ENCODE data around the gene GPR21.

The GPR21 gene

DNA sequence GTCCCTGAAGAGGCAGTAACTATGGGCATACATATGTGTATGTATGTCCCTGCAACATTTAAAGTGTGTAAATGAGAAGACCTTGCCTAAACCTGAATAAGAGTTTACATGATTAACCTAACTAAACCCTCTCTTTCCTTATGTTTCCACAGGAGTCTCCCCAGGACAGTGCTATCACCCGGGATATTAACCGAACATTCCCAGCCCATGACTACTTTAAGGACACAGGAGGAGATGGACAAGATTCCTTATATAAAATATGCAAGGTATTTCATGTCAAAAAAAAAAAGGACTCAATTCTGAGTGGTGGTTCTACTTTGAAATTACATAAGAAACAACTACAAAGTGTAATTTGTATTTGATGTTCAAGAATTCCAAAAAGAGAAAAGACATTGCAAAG lies 31.7 kb downstream of the GPR21 start:
- no peak for DNase-seq (ENCODE audit: low read depth)

DNA sequence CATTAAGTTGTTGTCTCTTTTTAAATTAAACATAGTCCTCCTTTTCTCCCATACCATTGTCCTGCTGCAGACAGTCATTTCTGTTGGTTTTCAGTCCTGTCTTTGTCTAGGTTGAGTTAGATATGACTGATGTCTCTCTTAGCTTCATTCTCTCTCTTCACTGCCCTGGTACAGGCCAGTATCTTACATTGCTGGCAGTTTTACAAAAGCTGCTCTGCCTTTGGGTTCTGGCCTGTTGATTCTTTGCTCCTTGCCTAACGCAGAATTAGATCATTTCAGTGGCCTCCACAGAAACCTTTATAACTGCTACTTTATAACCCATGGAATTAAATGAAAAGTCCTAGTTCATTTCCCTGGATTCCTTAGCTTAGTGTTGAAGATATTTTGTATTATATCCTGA lies 33.7 kb downstream of the GPR21 start:
- DNase-seq (ENCODE audit: low read depth) = no peak

DNA sequence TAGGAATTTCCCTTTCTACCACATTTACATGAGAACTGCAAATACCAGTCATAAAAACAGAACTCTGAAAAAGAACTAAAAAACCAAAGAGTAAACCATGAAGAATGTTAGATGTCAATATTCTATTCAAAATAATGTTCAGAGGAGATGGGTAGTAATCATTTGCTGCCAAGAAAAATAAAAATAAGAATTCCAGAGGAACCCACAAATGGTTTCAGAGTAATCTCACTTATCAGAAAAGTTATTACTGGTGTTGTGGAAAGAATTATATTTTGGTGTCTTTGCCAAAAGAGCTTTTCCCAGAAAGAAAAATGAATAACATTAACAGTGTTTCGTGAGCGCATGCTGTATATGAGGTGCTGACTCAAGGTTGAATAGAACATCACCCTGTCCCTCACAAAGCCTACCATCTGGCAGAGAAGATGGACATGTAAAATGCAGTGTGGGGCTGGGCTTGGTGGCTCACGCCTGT lies 35.6 kb downstream of the GPR21 start:
- no peak for DNase-seq (ENCODE audit: low read depth)

DNA sequence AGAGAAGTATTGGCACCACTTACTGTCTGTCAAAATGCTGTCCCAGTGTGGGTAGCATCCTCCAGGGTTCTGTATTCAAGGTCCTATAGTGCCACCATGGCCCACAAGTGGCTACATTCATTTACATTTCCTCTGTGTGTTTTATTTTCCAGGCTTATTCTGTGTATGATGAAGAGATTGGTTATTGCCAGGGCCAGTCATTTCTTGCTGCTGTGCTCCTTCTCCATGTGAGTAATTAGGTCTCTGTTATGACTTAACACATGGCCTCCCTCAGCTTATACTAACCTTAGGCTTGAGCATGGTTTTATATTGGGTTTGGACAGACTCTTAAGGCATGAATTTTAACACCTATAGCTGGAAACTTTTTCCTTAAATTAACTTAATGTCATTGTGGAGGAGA lies 36.7 kb downstream of the GPR21 start:
- no peak for DNase-seq (ENCODE audit: low read depth)

DNA sequence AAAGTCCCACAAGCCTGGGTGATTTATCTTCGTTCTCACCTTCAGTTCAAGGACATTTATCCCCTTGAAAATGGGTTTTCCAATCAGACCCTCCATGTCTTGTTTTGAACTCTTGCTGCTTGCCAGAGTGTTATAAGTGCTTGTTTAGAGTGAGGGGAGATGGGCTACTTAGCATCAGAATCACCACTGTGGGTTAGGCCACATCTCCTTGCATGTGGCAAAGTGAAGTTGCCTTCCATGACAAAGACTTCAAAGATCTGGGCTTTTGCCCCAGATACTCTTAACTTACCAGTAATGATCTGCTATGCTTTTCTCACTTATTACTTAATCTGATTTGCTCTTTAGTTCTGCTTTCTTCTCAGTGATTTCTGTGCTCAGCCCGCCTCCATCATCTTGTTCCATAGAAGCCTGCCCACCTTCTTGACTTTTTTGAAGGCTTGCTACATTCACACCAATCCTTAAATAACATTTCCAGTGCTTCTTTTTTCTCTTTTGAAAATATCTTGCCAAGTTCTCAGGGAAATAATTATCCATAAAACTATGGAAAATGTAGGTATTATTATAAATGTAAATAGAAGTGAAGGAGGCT lies 39.0 kb downstream of the GPR21 start:
- no peak for DNase-seq (ENCODE audit: low read depth)

DNA sequence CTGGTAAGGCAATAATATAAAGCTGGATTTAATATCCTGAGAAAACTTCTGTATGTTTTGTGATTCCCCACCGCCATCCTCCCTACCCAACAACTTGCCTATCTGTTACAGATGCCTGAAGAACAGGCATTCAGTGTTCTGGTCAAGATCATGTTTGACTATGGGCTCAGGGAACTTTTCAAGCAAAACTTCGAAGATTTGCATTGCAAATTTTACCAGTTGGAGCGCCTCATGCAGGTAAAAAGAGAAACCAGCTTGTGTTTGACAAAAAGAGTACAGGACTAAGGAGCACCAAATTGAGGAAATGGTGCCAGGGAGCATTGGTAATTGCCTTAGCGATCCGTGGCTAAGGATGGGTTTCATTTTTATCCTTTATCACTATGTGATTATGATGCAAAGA lies 40.0 kb downstream of the GPR21 start:
- no peak for DNase-seq (ENCODE audit: low read depth)

DNA sequence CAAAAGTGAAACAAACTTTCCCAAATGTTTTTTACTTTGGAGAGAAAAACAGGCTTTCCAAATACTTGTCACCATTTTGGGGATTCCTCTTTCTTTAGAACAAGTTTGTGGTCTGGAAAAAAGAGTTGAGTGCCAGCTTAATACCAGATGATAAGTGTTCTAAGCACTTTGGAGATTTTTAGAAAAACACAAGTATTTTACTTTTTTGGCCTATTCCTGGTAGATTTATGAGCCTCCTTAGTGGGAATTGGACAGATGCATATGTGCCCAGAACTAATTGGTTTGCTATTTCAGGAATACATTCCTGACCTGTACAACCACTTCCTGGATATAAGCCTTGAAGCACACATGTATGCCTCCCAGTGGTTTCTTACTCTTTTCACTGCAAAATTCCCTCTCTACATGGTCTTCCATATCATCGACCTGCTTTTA lies 40.5 kb downstream of the GPR21 start:
- no peak for DNase-seq (ENCODE audit: low read depth)

DNA sequence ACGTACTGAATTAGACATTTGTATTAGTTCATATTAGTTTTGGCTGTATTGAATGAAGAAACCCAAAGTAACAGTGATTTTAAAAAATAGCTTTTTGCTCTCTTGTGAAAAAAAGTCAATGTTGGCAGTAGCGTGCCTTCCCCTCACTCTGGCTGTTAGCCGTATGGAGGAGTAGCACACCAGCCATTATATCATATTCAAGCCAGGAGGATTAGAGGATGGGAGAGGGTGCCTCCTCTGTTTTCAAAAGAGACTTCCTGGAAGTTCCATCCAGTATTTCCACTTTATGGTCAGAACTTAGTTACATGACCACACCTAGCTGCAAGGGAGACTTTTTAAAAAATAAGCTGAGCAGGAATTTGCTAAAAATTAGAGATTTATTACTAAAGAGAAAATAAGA lies 41.2 kb downstream of the GPR21 start:
- DNase-seq (ENCODE audit: low read depth) = no peak

DNA sequence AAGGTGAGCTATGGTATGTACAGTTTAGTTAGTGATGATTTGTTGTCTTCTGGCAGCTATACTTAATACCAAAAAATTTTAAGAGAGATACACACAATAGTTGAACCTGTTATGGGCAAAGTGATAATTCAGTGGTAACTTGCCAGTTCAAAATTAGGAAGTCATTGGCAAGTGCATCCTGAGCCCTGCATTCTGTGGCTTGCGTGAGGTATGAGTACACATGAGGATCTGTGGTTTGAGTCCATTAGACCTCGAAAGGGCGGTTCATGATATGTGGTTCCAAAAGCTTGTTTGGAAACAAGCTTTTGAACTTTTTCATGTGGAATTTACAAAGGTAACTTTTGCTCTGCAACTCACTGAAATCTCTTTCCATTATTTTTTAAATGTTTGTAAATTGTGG lies 47.0 kb downstream of the GPR21 start:
- DNase-seq (ENCODE audit: low read depth) = no peak

DNA sequence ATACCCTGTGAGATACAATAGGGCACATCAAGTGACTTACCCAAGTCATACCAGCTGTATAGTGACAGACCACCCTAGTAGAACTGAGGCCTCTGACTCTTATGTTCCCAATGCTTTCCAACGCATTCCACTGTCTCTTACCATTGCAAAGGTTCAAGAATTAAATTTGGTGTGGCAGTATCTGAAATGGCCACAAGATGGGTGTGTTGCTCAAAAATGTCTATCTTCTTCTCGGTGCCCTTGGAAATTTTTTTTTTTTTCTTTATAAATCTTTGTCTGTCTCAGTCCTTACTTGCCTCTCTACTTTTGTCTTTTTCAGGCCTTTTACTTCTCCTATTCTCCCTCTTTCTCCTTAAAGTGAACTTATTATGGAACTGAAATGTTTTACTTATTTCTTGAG lies 48.4 kb downstream of the GPR21 start:
- no peak for DNase-seq (ENCODE audit: low read depth)

DNA sequence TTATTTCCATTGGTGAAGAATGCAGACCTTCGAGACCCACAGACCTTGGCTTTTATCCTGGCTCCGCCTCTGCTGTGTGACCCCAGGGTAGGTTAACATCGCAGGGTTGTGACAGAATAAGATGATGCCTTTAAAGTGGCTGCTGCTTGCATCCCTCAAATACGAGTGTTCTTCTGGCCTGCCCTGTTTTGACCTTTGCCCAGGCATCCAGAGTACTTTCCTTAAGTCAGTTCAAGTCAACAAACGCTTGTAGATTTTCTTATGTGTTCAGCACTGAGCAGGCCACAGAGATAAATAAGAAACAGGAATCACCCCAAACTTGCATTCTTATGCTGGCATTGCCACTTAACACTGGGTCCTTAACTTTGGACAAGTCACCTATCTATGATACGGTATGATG lies 50.2 kb downstream of the GPR21 start:
- DNase-seq (ENCODE audit: low read depth) = no peak

DNA sequence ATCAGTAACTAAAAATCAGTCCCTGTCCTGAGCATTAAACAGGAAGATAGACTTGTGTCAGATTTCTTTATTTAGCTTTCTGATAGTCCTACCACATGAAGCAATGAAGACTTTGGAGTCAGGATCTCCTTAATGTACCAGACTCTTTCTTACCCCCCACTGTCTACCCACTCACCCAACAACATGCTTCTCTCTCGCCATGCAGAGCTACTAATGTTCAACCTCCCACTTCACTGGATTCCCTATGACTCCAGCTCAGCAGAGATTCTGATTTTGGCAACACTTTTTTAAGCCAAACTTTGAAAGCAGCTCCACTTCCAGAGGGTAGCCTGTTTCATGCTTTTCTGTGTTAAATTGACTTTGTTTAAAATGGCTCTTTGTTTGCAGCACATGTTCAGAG lies 50.8 kb downstream of the GPR21 start:
- no peak for DNase-seq (ENCODE audit: low read depth)

All from stimulated activated CD8-positive, alpha-beta memory T cell treated with anti-CD3 and anti-CD28 coated beads, Interleukin-7, amount 100 ng/mL, for 24 hours (primary cell).